B cell (primary cell): Measurements from ENCODE around the gene TPTE2.
"Not testable (repeated sequence)": the region's sequence is repeated elsewhere in the genome, so short reads cannot be mapped to it uniquely, and the experiment has no call there.

ENCODE experiments used
- CTCF ChIP-seq: fragments of 200-600 bp; IDR thresholded peaks from one replicate; pipeline ENCODE4 v1.8.0; 2022; ENCODE audit warnings: antibody characterized with exemption, mild to moderate bottlenecking
- EZH2 ChIP-seq: IDR thresholded peaks from 2 replicates; pipeline ENCODE4 v1.6.1; 2012; ENCODE audit warnings: borderline replicate concordance, low read depth, mild to moderate bottlenecking, moderate library complexity, low read length; ENCODE audit not compliant: insufficient read depth, poor library complexity, severe bottlenecking

DNA sequence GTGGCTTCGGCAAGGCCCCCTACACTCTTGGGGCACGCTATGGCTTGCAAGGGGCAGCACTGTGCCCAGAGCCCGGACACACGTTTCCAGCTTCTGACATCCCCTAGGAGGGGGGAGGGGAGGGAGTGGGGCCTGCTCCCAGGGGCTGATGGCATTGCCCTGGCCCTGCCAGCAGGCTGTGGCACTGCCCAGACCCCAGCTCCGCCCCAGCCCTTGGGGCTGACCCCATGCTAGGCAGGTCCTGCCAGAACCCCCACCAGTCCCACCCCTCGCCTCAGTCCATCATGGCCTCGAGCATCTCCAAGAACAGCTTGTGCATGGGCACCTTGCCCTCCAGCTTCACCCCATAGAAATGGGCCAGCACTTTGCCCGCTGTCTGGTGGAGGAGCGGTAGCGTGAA lies 1.6 kb downstream of the TPTE2 start:
- not testable (repeated sequence) for TF ChIP-seq CTCF, EZH2
